LNCAP (cell line): Measurements from ENCODE around the gene TCEA3.

ENCODE experiments used
- TF ChIP-seq, protein P1 (sequence below): fragments of 450-650 bp; IDR thresholded peaks from 2 replicates; pipeline ENCODE4 v1.5.1; 2017; ENCODE audit warnings: mild to moderate bottlenecking

The TCEA3 gene

DNA sequence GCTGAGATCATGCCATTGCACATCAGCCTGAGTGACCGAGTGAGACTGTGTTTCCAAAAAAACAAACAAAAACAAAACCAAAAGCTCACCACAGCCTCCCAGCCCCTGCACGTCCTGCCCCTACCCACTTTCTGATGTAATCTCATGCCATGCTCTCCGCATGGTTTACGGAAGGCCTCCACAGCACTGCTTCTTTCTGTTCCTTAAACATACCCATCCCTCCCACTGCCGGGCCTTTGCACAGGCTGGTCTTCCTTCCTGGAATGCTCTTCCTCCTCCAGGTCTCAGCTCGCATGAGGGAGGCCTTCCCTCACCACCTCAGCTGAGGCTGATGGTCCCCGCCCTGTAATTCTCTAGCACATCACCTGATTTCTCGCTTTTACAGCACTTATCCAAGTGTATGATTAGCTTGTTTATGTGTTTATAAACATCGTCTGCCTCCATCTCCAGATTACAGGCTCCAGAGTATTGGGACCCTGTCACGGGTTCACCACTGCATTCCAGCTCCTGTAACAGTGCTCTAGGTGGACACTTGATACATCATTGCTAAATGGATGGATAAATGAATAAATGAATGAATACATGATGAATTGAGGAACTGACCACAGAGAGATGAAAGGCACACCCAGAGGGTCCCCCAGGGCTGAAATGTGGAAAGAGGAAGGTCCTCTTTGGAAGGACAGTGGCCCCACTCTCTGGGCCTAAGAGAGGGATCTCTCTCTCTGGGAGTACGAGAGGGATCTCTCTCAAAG lies 22.1 kb downstream of the TCEA3 start:
- TF ChIP-seq, protein P1, sequence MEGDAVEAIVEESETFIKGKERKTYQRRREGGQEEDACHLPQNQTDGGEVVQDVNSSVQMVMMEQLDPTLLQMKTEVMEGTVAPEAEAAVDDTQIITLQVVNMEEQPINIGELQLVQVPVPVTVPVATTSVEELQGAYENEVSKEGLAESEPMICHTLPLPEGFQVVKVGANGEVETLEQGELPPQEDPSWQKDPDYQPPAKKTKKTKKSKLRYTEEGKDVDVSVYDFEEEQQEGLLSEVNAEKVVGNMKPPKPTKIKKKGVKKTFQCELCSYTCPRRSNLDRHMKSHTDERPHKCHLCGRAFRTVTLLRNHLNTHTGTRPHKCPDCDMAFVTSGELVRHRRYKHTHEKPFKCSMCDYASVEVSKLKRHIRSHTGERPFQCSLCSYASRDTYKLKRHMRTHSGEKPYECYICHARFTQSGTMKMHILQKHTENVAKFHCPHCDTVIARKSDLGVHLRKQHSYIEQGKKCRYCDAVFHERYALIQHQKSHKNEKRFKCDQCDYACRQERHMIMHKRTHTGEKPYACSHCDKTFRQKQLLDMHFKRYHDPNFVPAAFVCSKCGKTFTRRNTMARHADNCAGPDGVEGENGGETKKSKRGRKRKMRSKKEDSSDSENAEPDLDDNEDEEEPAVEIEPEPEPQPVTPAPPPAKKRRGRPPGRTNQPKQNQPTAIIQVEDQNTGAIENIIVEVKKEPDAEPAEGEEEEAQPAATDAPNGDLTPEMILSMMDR: no peak

- TF ChIP-seq, protein P1: no peak
Measured at GRCh38 chr1:23401313-23401712, 23.2 kb downstream of the TCEA3 start.

DNA sequence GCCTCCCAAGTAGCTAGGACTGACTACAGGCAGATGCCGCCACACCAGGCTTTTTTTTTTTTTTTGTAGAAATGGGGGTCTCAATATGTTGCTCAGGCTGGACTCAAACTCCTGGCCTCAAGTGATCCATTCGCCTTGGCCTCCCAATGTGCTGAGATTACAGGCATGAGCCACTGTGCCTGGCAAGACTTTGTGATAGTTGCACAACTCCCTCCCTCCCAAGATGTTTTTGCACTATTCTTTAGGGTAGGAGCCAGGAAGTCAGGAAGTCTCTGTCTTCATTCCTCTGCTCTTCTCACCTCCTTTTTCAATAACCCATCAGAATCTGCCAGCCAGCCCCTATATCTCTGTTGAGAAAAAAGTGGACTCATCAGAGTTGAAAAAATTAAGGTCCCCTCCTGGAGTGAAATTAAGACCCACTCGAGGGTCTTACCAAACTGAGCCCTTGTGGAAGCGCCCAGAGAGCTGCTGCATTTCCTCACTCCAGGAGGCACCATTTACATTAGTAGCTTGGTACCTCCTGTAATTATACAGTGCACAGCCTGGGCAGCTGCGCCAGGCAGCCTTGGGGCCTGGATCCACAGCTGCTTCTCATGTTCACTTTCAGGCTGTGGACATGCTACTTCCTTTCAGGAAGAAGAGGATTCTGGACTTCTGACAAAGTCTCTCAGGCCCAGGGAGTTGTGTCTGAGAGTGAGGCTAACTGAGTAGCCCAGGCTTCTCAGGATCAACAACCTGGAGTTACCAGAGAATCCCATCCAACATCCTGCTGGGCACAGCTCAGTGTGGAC lies 24.0 kb downstream of the TCEA3 start:
- TF ChIP-seq, protein P1: no peak

GRCh38 chr1:23399229-23399628 lies 25.3 kb downstream of the TCEA3 start:
- TF ChIP-seq, protein P1: no peak

DNA sequence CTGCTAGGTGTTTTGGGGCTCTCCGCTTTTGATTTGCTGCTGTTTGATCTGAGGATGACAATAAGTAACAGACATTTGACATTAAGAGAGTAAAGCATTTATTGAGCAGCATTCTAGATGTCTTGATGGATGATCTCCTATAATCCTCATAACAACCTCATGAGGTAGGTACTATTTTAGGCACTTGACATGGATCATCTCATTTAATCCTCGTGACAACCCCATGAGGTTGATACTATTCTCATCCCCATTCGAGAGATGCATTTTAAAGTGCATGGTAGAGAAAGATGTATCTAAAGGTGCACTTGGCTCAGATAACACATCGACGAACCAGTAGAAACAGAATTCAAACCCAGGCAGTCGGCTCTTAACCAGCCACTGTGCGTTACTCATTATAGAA lies 26.6 kb downstream of the TCEA3 start:
- TF ChIP-seq, protein P1: no peak

GRCh38 chr1:23396380-23396779 lies 28.2 kb downstream of the TCEA3 start:
- TF ChIP-seq, protein P1: no peak

DNA sequence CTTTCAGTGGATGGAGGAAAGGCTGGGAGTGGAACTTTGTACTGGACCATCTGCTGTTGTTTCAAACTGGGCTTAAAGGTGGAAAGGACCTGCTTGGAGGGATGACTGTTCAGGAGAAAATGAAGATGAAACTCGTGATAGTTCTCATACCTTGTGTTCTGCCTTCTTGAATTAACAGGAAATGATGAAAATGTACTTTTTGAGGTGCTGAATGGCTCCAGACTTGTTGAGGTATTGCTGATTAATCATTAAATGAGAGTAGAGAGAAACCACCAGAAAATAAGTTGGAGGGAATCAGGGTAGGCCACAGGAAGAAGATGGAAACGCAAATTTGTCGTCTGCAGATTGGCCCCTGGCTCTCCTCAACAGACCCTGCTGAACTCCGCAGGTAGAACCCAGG lies 28.7 kb downstream of the TCEA3 start:
- TF ChIP-seq, protein P1: no peak
